Fibroblast of skin of left biceps (primary cell): Measurements from ENCODE around the gene KCNN3.

ENCODE experiments used
- DNase-seq, 2 experiments: peaks; one replicate each; pipeline ENCODE4 v3.0.0-alpha.2; 2013; ENCODE audit warnings: low read depth in 2 of 2

The KCNN3 gene

GRCh38 chr1:154661110-154661509 is 209.0 kb downstream of the KCNN3 start:
- DNase-seq: no peak

- no peak for DNase-seq
Measured at GRCh38 chr1:154659823-154660592, 210.1 kb downstream of the KCNN3 start.

DNA sequence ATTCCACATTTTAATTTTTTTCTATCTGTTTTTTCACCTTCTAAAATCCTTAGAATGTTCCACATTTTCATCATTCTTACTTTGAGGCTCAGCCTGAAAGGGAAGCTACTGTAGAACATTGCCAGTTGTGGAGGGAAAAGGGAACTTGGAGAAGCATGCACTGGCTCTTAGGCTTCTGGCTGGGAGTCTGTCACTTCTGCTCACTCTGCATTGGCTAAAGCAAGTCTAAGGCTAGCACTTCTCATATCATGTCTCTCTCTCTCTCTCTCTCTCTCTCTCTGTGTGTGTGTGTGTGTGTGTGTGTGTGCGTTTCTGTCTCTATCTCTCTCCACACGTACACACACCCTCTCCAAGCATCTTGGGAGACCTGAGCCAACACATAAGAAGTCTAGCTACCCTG is 212.5 kb downstream of the KCNN3 start:
- no peak for DNase-seq

GRCh38 chr1:154652893-154653292 is 217.2 kb downstream of the KCNN3 start:
- no peak for DNase-seq
